CD4-positive, alpha-beta T cell treated with Interferon gamma for 1 hour (primary cell): Measurements from ENCODE around the gene RASAL2.

ENCODE experiments used
- DNase-seq: peaks from one replicate; pipeline ENCODE4 v3.0.0-alpha.2; 2020

Gene RASAL2

DNA sequence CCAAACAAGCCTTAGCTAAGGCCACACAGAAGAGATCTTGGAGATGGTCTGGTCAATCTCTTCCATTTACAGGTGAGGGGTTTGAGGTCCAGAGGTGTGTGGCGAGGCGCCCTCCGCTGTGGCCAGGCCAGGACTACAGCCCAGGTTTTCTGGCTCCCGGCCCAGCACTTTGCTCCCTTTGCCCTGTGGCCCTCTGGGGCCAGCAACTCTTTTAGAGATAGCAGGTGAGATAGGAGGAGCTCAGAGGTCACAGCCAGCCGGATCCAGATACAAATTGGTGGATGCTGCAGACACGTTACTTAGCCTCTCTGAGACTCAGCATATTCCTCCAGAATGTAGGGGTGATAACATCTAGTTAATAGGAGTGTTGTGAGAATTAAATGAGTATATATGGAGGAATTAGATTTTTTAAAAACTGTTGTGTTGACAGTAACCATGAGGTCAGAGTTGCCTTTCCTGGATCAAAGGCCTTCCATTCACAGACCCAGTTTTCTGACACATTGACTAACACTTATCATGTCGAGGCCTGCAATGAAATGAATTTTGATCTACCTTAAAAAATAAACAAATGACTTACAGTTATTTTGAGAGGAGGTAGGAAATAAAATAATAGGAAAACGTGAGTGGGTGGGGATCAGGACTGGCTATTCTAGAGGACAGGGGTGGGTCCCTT, 435.6 kb downstream of the RASAL2 start:
- DNase-seq, result no peak

DNA sequence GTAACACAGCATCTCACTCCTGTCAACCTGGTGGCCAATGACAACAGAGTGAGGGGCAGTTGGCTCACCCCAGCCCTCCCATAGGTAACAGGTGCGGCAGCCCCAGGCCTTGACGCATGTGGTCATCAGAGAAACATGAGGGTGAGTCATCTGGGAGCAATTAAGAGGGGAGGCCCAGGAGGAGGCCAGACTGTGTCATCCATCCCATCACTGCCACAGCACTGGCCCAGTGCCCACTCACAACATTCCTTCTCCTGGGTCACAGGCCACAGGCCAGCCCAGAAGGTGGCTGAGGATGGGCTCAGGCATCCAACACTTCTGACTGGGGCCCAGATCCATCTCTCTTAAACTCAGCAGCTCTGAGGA, 436.1 kb downstream of the RASAL2 start:
- no peak for DNase-seq

DNA sequence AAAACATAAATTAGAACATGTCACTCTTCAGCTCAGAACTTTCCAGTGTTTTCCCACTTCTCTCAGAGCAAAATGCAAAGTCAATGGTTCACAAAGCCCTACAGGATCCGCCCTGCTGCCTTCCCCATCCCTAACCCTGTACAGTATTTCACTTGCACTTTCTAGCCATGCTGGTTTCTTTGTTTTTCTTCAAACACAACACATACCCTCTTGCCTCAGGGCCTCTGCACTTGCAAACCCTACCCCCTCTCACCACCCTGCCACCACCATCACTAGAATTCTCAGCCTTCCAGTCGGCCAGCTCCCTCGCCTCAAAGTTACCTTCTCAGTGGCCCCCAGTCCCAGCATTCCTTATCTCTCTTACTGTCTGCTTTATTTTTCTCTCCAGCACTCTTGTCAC, 436.6 kb downstream of the RASAL2 start:
- DNase-seq, result no peak

DNA sequence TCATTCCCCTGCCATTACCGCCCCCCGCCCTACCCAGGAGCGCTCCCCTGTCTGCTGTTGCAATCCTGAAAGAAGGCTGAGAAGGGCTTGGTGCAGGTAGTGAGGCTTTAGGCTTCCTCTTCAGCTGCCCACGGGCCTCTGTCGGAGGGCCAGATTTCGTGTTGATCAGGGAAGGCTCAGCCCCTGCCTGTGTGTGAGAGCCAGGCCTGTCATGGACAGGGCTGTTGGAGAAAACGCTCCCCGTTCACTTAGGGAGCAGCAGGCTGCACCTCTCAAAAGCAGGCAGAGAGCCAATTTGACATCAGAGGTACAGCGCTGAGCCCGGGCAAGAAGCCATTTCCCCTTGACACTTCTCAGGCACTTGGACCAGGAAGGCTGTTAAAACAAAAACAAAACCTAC, 438.0 kb downstream of the RASAL2 start:
- DNase-seq, result no peak

DNA sequence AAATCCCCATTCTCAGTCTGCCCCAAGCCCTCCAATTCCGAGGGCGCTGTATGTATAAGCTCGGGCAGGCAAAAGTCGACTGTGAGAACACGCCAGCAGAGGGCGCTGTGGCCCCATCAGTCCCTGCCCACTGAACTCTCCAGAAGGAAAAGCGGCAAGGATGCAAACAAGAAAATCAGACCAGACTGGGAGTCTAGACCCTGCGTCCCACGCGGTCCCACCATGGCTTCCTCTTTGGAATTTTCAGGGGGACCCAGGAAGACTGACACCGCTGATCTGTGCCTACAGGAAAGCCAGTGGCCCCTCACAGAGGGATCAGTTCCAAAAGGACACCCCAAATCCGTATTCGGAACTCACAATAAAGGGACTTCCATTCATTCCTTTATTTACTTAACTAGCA, 438.5 kb downstream of the RASAL2 start:
- peak; percentile 67 for DNase-seq

DNA sequence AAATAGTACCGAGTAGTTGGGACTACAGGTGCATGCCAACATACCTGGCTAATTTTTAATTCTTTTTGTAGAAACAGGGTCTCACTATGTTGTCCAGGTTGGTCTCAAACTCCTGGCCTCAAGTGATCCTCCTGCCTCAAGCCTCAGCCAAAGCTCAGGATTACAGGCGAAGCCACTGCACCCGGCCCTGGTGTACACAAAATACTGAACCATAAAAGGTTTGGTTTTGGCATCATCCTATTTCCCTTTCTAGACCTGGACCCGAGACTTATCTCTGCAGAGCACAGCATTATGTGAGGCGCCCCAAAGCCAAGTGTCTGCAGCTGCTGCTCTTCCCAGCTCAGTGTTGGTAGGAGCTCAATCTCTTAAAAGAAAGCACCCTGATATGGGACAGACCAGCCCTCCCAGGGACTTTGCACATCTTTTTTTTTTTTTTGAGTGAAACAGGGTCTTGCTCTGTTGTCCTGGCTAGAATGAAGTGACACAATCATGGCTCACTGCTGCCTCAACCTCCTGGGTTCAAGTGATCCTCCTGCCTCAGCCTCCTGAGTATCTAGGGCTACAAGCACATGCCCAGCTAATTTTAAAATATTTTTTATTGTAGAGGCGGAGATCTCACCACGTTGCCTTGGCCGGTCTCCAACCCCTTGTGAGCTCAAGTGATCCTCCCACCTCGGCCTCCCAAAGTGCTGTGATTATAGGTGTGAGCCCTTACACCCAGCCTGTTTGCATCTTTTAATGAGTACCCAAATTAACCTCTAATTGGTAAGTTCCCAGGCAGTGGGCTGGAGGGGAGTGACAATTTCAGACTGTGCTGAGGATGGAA, 439.4 kb downstream of the RASAL2 start:
- no peak for DNase-seq
